ENCODE measurements around the gene RANBP3L.

Gene RANBP3L

DNA sequence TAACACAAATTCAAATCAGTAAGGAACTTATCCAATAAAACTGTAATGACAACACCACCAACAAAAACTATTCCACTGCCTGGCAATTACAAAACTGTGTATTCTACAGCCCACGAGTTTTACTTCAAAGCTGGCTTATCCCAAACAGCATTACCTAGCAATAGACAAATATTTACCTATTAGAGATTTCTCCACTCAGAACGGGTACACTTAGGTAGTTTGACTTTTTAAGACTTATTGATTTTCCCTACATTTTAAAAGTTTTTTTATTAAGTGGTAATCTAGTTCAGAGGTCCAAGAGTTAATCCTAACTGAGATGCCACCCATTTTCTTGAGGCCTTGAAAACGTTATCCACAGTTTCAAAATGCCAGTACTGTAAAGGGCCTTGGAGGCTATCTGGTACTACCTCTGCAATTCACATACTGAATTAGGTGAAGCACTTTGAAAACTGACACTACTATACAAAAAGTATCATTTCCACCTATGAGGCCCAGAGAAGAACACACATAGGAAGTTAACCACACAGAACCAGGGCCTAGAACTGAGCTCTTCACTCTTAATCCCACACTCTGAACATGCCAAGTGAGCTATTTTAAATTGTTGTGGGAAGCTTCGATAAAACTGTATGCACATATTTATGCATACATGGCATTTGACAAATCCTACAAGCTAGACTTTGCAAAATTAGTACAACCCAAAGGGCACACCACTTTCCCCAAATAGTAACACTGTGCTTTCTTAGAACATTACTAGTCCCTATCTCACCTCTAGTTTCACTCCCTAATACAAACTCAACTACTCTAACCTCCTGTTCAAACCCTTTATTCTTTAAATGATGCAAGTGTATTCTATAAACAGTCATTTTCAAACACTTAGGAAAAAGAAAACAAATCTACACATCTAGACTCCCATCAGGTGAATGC, 62.1 kb downstream of the RANBP3L start:
- Histone ChIP-seq H3K4me2 (ENCODE audit: low read depth, low read length, poor library complexity, severe bottlenecking) (no peak overlapping the region), H3K9ac (ENCODE audit: low read length) (no peak overlapping the region), H2AFZ (ENCODE audit: low read depth, low read length, severe bottlenecking) (no peak overlapping the region), H3K79me2 (ENCODE audit: insufficient read depth, low read length) (no peaks in the 10 kb centered on the region), H3K4me3 (ENCODE audit: insufficient read depth, low read length, poor library complexity, severe bottlenecking) (no peak overlapping the region), H3K27ac (ENCODE audit: low read depth, low read length) (no peak overlapping the region), H4K20me1 (ENCODE audit: low read depth, low read length) (no peaks in the 10 kb centered on the region), H3K9me3 (ENCODE audit: insufficient read depth, low read length) (no peaks in the 10 kb centered on the region), H3F3A (ENCODE audit: insufficient read depth) (peaks cover 19% of the 10 kb centered on the region; the same call in 1 of the 2 replicates), H3K27me3 (ENCODE audit: low read length) (no peaks in the 10 kb centered on the region), H3K36me3 (ENCODE audit: low read length) (no peaks in the 10 kb centered on the region), H3K9me2 (replicated peaks; ENCODE audit: insufficient read depth, low read length) (no peaks in the 10 kb centered on the region)
- TF ChIP-seq, protein P1, sequence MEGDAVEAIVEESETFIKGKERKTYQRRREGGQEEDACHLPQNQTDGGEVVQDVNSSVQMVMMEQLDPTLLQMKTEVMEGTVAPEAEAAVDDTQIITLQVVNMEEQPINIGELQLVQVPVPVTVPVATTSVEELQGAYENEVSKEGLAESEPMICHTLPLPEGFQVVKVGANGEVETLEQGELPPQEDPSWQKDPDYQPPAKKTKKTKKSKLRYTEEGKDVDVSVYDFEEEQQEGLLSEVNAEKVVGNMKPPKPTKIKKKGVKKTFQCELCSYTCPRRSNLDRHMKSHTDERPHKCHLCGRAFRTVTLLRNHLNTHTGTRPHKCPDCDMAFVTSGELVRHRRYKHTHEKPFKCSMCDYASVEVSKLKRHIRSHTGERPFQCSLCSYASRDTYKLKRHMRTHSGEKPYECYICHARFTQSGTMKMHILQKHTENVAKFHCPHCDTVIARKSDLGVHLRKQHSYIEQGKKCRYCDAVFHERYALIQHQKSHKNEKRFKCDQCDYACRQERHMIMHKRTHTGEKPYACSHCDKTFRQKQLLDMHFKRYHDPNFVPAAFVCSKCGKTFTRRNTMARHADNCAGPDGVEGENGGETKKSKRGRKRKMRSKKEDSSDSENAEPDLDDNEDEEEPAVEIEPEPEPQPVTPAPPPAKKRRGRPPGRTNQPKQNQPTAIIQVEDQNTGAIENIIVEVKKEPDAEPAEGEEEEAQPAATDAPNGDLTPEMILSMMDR (IDR thresholded peaks at IDR 0.05; ENCODE audit: insufficient read depth, low read length, poor library complexity, severe bottlenecking): no peak
- TF ChIP-seq EZH2phosphoT487 (conservative IDR thresholded peaks at IDR 0.05; ENCODE audit: low read length): no peak

DNA sequence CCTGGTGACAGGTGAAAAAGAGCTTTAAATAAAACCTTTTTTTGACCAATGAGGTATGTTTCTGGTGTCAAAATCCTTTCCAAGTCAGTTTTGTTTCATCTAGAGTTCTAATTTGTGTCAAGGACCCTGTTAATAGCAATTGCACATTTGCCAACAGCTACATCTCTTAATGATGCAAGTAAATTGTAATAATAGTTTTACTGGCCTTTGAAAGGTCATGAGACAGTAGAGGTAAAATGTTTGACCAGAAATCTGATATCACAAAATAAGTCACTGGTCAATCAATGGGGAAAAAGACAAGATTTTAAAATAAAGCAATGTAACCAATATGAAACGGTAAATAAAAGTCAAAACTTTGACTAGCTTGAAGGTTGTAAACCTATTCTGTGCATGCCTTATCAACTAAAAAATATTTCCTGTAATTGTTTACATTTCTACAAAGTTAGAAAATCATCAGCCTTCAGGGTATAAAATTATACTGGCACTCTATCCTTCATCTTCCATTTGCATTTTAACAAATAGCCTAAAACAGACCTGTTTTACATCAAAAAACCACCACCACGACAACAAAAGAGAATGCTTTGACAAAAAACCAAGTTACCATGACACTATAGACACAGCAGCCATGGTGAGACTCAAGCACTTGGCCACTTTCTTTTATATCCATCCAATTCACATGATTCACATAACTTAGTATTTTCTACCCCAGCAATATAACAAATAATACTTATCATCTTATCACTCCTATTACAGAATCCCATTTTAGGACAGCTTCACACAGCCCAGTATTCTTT, 63.0 kb downstream of the RANBP3L start:
- TF ChIP-seq, protein P1 (IDR thresholded peaks at IDR 0.05; ENCODE audit: insufficient read depth, low read length, poor library complexity, severe bottlenecking): no peak
- TF ChIP-seq EZH2phosphoT487 (conservative IDR thresholded peaks at IDR 0.05; ENCODE audit: low read length): no peak
- no peak overlapping the region for H3K4me3 ChIP-seq (ENCODE audit: insufficient read depth, low read length, poor library complexity, severe bottlenecking)
- H3K36me3 ChIP-seq (ENCODE audit: low read length): no peaks in the 10 kb centered on the region
- no peak overlapping the region for H3K9ac ChIP-seq (ENCODE audit: low read length)
- H3K9me2 ChIP-seq (replicated peaks; ENCODE audit: insufficient read depth, low read length): no peaks in the 10 kb centered on the region
- no peak overlapping the region for H2AFZ ChIP-seq (ENCODE audit: low read depth, low read length, severe bottlenecking)
- no peaks in the 10 kb centered on the region for H3K79me2 ChIP-seq (ENCODE audit: insufficient read depth, low read length)
- peaks cover 14% of the 10 kb centered on the region; the same call in 1 of the 2 replicates for H3F3A ChIP-seq (ENCODE audit: insufficient read depth)
- no peaks in the 10 kb centered on the region for H3K27me3 ChIP-seq (ENCODE audit: low read length)
- no peaks in the 10 kb centered on the region for H3K9me3 ChIP-seq (ENCODE audit: insufficient read depth, low read length)
- no peak overlapping the region for H3K4me2 ChIP-seq (ENCODE audit: low read depth, low read length, poor library complexity, severe bottlenecking)
- no peaks in the 10 kb centered on the region for H4K20me1 ChIP-seq (ENCODE audit: low read depth, low read length)
- no peak overlapping the region for H3K27ac ChIP-seq (ENCODE audit: low read depth, low read length)

DNA sequence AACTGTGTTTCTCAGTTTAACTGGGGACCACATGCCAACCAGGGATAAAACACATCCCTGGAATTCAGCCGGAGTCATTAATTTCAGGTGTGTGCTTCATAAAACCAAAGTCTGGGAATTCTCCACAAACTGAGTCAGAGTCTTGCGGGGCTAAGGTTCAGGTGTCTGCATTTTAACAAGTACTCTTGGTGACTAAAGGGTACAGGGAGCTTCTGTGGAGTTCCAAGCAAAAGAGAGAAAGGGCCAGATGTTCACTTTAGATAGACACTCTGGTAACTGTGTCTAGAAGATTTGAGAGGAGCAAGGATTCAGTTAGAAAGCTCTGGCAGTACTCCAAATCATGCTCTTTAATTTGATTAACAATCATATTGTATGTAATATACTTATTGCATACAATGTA, 64.0 kb downstream of the RANBP3L start:
- Histone ChIP-seq H3K79me2 (ENCODE audit: insufficient read depth, low read length) (no peaks in the 10 kb centered on the region), H3K9me2 (replicated peaks; ENCODE audit: insufficient read depth, low read length) (no peaks in the 10 kb centered on the region), H3K27me3 (ENCODE audit: low read length) (no peaks in the 10 kb centered on the region), H4K20me1 (ENCODE audit: low read depth, low read length) (no peaks in the 10 kb centered on the region), H3F3A (ENCODE audit: insufficient read depth) (peaks cover 9% of the 10 kb centered on the region; the same call in 1 of the 2 replicates), H3K9ac (ENCODE audit: low read length) (no peak overlapping the region), H3K9me3 (ENCODE audit: insufficient read depth, low read length) (no peaks in the 10 kb centered on the region), H3K4me2 (ENCODE audit: low read depth, low read length, poor library complexity, severe bottlenecking) (no peak overlapping the region), H3K36me3 (ENCODE audit: low read length) (no peaks in the 10 kb centered on the region), H3K27ac (ENCODE audit: low read depth, low read length) (no peak overlapping the region), H3K4me3 (ENCODE audit: insufficient read depth, low read length, poor library complexity, severe bottlenecking) (no peak overlapping the region), H2AFZ (ENCODE audit: low read depth, low read length, severe bottlenecking) (no peak overlapping the region)
- TF ChIP-seq EZH2phosphoT487 (conservative IDR thresholded peaks at IDR 0.05; ENCODE audit: low read length): no peak

Measured in SU-DHL-6 (cell line).